Raji (cell line): ENCODE results near the gene PARD3.

Experiments
- POLR2A ChIP-seq: IDR thresholded peaks from 2 replicates; pipeline ENCODE4 v1.6.1; 2011; ENCODE audit warnings: low read depth, low read length, control low read depth; ENCODE audit not compliant: insufficient read depth

Gene PARD3

DNA sequence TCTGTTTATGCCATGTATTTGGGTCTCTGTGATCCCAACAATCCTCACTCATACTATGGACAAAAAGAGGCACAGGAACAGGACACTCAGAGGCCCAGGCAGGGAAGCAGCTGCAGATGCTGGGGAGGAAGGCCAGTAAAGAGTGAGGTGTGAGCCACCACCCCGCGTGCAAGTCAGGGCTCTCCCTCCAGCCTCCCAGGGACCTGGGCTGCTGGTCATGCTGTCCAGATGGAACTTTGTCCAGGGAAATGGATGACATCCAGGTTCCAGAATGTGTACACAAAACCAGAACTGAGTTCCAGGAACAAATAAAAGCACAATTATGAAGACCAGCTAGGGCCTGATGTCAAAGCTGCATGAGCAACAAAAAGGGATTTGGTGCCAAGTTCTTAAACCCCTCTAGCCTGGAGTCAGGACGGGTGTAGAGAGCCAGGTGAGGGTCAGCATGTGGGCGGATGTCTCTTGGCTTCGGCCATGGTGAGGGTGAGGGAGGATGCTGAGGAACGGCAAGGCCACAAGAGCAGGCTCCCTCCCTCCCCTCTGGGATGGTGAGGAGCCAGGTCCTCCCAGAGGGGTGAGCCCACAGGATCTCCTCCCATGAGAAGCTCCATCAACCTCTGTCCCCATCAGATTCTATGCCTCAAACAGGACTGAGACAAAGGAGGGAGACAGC is 739.7 kb downstream of the PARD3 start:
- no peak for TF ChIP-seq POLR2A

DNA sequence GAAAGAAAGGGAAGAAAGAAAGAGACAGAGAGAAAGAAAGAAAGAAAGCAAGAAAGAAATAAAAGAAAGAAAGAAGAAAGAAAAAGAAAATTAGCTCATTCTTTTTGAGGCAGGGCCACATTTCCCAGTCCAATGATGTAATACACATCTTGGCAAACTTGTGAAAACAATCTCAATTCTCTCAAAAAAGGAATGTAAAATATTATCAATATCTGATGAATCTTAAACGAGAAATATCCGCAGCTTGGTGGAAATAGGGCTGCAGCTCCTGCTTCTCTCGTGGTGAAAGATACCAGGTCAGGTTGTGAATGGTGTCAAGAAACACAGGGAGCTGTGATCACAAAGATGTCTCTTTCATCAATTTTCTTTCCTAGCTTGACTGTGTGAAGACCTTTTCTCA is 741.0 kb downstream of the PARD3 start:
- no peak for TF ChIP-seq POLR2A

DNA sequence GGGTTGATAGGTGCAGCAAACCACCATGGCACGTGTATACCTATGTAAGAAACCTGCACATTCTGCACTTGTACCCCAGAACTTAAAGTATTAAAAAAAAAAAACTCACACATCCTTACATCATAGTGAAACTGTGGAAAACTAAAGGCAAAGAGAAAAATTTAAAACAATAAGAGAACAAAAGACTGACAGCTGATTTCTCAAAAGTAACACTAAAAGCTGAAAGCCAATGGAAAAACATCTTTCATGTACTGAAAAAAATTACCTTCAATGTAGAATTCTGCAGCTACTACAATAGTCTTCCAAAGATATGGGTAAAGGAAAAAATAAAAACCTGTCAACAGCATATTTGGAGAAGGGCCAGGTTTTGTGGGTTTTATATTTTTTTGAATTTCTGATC is 751.5 kb downstream of the PARD3 start:
- no peak for TF ChIP-seq POLR2A

DNA sequence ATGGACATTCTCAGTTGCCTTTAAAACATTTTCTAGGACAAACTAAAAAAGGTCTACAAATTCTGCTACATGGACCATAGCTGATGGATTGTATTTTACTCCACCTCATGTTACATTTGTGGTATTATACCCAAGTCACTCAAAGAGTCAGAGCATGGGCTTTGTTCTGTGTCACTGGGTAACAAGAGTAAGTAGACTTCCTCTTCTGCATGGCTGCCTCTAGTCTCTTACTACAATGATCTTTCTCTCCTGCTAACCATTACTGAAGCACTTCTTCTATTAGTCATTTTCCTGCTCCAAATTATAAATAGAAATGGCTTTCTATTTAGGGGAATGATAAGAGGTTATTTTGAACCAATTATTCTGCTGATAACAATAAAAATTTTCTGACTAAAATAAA is 753.3 kb downstream of the PARD3 start:
- no peak for TF ChIP-seq POLR2A
